Transverse colon (tissue), 4 donors: Measurements from ENCODE around the gene PRKCA. TPM values are rescaled to one million over a fixed set of nuclear protein-coding genes. Genes with fewer than 3 reads are reported as not detected.

Source experiments
- DNase-seq: peaks from one replicate; pipeline ENCODE4 v3.0.0-alpha.2; 2019
- H3K27ac ChIP-seq, 4 donors: fragments of 200-600 bp; sonication (generic); 2 replicates each; pipeline ENCODE4 v1.5.1; 2016 to 2018; ENCODE audit warnings: inconsistent platforms in 4 of 4
- H3K27me3 ChIP-seq: fragments of 200-600 bp; sonication (generic); 2 replicates; pipeline ENCODE4 v1.5.1; 2017; ENCODE audit warnings: inconsistent platforms
- H3K36me3 ChIP-seq, 4 donors: fragments of 200-600 bp; sonication (generic); 2 replicates each; pipeline ENCODE4 v1.5.1; 2017 to 2019; ENCODE audit warnings: inconsistent platforms in 4 of 4
- H3K4me1 ChIP-seq, 4 donors: fragments of 200-600 bp; sonication (generic); 2 replicates each; pipeline ENCODE4 v1.5.1; 2017 to 2020; ENCODE audit warnings: inconsistent platforms in 4 of 4
- H3K4me3 ChIP-seq, 4 donors: fragments of 200-600 bp; sonication (generic); 1 replicate in 1 of 4; 2 replicates in 3 of 4; pipeline versions ENCODE4 v1.5.1 to v1.6.1; 2017 to 2019; ENCODE audit warnings: inconsistent platforms in 4 of 4
- H3K9me3 ChIP-seq, 2 donors: fragments of 200-600 bp; sonication (generic); 2 replicates each; pipeline ENCODE4 v1.5.1; 2017 to 2019; ENCODE audit warnings: inconsistent platforms in 2 of 2
- CTCF ChIP-seq, 5 experiments: fragments of 200-600 bp in 3 of 5; fragments of 450-650 bp in 2 of 5; sonication (generic) in 3 of 5; IDR thresholded peaks; 1 replicate in 2 of 5; 2 replicates in 3 of 5; pipeline ENCODE4 v1.5.1; 2016 to 2017; ENCODE audit warnings: antibody characterized with exemption in 5 of 5, inconsistent platforms in 3 of 5, mild to moderate bottlenecking in 2 of 5, moderate library complexity in 1 of 5
- EP300 ChIP-seq: sonication (generic); formaldehyde crosslinking; IDR thresholded peaks from one replicate; pipeline ENCODE4 v1.6.1; 2017; ENCODE audit warnings: antibody characterized with exemption, low read depth
- POLR2A ChIP-seq: fragments of 450-650 bp; IDR thresholded peaks from one replicate; pipeline ENCODE4 v1.6.1; 2016; ENCODE audit warnings: antibody characterized with exemption, mild to moderate bottlenecking, moderate library complexity
- POLR2AphosphoS5 ChIP-seq, 3 donors: sonication (generic); formaldehyde crosslinking; IDR thresholded peaks; one replicate each; pipeline ENCODE4 v1.6.1; 2016; ENCODE audit warnings: antibody characterized with exemption in 3 of 3
- WGBS, 2 donors: methylation state at CpG; one replicate each; pipeline ENCODE4 v1.1.5; 2018; ENCODE audit warnings: low coverage in 1 of 2; 5-methylcytosine and 5-hydroxymethylcytosine counted together
- in situ Hi-C, 4 donors: fragments of 200-750 bp; cut with MboI; loops; one replicate each; pipeline versions ENCODE4 v1.15.0 to v1.15.1; 2017; ENCODE audit warnings: low sequenced_read_pairs in 3 of 4, low pct_ligation_motif_present in 1 of 4, low pct_unique_long_range_greater_than_20kb in 1 of 4
- intact Hi-C: fragments of 100-400 bp; cut with DNase I; formaldehyde crosslinking; loops from one replicate; pipeline ENCODE4 v1.15.1; 2023; ENCODE audit warnings: low total_unique reads
- total RNA-seq, 4 donors: library from RNA; depleted of rRNA; stranded (reverse); fragments of >200 nt; gene quantifications; one replicate each; pipeline ENCODE4 v1.1.0, GENCODE V29; 2016

The PRKCA gene
- total RNA-seq, 4 donors from 2014 or later, result 16.1 to 49.7 (median 31.7) TPM

DNA sequence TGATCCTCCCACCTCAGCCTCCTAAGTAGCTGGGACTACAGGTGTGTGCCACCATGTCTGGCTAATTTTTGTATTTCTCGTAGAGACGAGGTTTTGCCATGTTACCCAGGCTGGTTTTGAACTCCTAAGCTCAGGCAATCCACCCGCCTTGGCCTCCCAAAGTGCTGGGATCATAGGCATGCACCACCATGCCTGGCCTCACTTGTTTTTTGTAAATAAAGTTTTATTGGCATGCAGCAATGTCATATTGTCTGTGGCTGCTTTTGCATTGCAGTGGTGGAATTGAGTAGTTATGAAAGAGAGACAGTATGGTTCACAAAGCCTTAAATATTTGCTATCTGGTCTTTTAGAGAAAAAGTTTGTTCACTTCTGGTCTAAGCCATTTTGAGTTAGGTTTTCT is 124.7 kb downstream of the PRKCA start:
- intact Hi-C loops (no loop called here), in situ Hi-C loops (loop anchor here in 2 of 4 donors (10.0 to 25.0 kb wide), 2 partner anchors 165 to 172 kb away; no protein-coding TSS in a partner anchor)
- H3K9me3 ChIP-seq, result no peaks in the 10 kb centered on the region
- H3K4me1 ChIP-seq, result peaks cover 0 to 28% (median 9%) of the 10 kb centered on the region in 4 donors
- no peak for TF ChIP-seq EP300
- TF ChIP-seq POLR2A, result no peak
- TF ChIP-seq POLR2AphosphoS5 (IDR thresholded peaks at IDR 0.05), result no peak
- no peak for TF ChIP-seq CTCF (IDR thresholded peaks at IDR 0.05)
- no peak overlapping the region for H3K4me3 ChIP-seq
- no peaks in the 10 kb centered on the region for H3K27me3 ChIP-seq
- 87 to 94% methylated on average over 3 of the region's 3 CpGs for WGBS, 2 donors
- DNase-seq, result no peak
- no peak overlapping the region for H3K27ac ChIP-seq
- H3K36me3 ChIP-seq, result no peaks in the 10 kb centered on the region

GRCh38 chr17:66429680-66430079 is 127.3 kb downstream of the PRKCA start:
- DNase-seq, result no peak
- in situ Hi-C loops (loop anchor here in 2 of 4 donors (10.0 to 25.0 kb wide), 2 partner anchors 167 to 175 kb away; no protein-coding TSS in a partner anchor), intact Hi-C loops (no loop called here)
- Histone ChIP-seq H3K9me3 (no peaks in the 10 kb centered on the region), H3K27ac (no peak overlapping the region), H3K4me1 (peaks cover 3 to 37% (median 19%) of the 10 kb centered on the region in 4 donors), H3K4me3 (no peak overlapping the region), H3K27me3 (no peaks in the 10 kb centered on the region), H3K36me3 (no peaks in the 10 kb centered on the region)
- WGBS, 2 donors, result 71 to 86% methylated on average over 1 of the region's 1 CpG
- TF ChIP-seq POLR2A, result no peak
- no peak for TF ChIP-seq EP300
- TF ChIP-seq POLR2AphosphoS5 (IDR thresholded peaks at IDR 0.05), result no peak
- no peak for TF ChIP-seq CTCF (IDR thresholded peaks at IDR 0.05)

- WGBS, 2 donors, result 88 to 91% methylated on average over 7 to 8 of the region's 8 CpGs
- Histone ChIP-seq H3K27me3 (no peaks in the 10 kb centered on the region), H3K9me3 (no peaks in the 10 kb centered on the region), H3K36me3 (no peaks in the 10 kb centered on the region), H3K4me1 (peaks cover 3 to 37% (median 19%) of the 10 kb centered on the region in 4 donors), H3K4me3 (no peak overlapping the region), H3K27ac (peak overlapping the region; percentile 21 to 73 (median 57))
- in situ Hi-C loops (loop anchor here in 1 of 4 donors (25.0 kb wide), 1 partner anchor 169 kb away; no protein-coding TSS in a partner anchor), intact Hi-C loops (no loop called here)
- TF ChIP-seq EP300 (no peak), POLR2AphosphoS5 (IDR thresholded peaks at IDR 0.05) (no peak), POLR2A (no peak), CTCF (IDR thresholded peaks at IDR 0.05) (no peak)
- no peak for DNase-seq
These were observed 128.7 kb downstream of the PRKCA start for GRCh38 chr17:66430846-66431795.

- peak overlapping the region; percentile 21 to 73 (median 57) for H3K27ac ChIP-seq
- no peaks in the 10 kb centered on the region for H3K9me3 ChIP-seq
- H3K4me1 ChIP-seq, result peaks cover 3 to 37% (median 19%) of the 10 kb centered on the region in 4 donors
- H3K27me3 ChIP-seq, result no peaks in the 10 kb centered on the region
- WGBS, 2 donors, result 83 to 84% methylated on average over 2 to 5 of the region's 5 CpGs
- no peak for DNase-seq
- intact Hi-C loops (no loop called here), in situ Hi-C loops (loop anchor here in 1 of 4 donors (25.0 kb wide), 1 partner anchor 170 kb away; no protein-coding TSS in a partner anchor)
- TF ChIP-seq CTCF (IDR thresholded peaks at IDR 0.05) (no peak), POLR2A (no peak), POLR2AphosphoS5 (IDR thresholded peaks at IDR 0.05) (peak in 1 of 3 donors; percentile 47), EP300 (no peak)
- H3K36me3 ChIP-seq, result no peaks in the 10 kb centered on the region
- H3K4me3 ChIP-seq, result no peak overlapping the region
These were observed 129.5 kb downstream of the PRKCA start for GRCh38 chr17:66431910-66432309.
